HL-60/S4 treated with phorbol 12-myristate 13-acetate at 8.2 ng/mL for 4 days and 3 days (cell line): ENCODE data around the gene SLC12A7.

Experiments used
- in situ Hi-C: fragments of 300-500 bp; cut with MboI; formaldehyde crosslinking; loops from 2 replicates; pipeline ENCODE4 v1.15.0; 2022; ENCODE audit warnings: low sequenced_read_pairs

The SLC12A7 gene

DNA sequence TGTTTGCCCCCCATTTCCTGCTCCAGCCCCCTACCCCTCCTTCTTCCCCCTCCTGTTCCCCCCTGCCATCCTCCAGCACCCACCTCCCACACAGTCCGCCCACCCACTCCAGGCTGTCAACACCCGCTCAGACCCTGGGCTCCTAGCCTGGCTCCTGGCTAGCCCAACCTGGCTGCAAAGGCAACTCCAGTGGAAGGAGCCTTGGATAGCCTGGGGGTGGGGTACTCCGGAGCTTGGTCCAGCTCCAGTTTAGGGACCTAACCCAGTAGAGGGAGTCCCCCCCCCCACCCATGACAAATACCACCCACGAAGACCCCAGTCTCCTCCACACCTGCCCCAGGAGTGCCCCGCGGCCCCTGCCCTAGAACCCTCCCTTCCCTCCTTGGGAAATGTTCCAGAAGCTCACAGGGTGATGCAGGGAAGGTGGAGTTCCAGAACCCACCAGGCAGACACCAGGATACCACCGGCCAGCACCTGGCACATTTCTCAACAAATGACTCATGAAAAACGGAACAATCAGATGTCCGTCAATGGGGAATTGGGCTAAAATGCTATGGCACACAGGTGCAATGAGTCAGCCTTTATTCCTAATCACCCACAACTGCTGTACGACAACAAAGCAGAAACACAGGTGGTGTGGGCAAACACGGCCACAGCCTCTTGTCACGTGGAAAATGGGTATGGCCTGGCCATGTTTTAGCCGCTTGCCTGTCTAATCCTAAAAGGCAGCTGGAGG is 901 bp upstream of the SLC12A7 start:
- in situ Hi-C loops: no loop called here

DNA sequence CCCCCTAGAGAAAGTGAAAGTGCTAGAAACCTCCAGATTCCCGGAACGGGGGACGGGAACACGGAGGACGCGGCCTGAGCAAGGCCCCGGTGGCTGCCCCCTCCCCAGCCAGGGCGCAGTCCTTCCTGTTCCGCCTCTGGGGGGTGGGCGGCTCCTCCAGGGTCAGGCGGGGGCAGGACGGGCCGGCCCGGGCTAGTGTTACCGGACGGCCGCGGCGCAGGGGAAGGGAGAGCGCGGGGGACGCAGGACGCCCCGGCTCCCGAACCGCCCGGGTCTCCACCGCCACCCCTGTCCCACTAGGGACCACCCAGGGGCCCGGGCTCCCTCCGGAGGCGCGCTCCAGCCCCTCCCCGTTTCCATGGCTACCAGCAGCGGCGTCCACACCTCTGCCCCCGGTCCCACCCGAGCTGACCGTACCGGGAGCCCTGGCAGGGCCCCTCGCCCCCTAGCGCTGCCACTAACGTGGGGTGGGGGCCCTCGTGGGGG is 579 bp downstream of the SLC12A7 start:
- in situ Hi-C loops: no loop called here

DNA sequence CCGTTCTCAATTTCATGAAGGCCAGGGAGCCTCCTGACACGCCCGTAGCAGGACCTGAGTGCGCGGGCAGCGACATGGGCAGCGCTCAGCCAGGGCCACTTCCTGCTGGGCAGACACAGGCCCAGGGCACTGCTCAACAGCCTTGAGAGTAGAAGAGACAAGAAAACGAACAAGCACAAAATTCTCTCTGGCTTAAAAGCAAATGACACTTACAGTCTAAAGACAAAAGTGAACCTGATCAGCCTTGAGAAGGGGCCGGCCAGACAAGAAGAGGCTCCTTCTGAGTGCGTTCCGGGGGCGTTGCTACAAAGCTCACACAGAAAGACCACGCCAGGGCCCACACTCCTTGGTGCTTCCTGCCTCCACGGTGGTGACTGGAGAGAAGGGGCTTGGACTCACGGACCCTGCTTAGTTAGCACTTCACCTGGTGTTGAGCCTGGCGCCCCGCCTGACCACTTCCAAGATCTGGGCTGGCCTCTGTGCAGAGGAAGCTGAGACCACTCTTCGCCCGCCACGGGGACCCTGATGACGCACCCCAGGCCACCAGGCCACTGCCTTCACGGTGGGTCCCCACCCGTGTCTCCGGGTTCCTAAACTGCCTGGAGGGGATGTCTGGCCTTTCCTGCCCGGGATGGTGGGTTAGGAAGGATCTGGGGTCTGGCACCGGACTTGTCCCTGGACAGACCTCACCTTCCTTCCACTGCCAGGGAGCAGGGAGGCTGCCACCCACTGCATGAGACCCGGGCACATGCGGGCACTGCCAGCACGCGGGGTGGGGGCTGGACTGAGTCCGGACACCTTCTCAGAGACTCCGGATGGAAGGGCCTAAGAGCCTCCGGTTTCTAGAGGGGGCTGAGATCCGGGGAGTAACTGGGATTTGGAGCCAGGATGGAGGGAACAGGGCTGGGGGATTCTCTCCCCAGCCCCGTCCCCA is 1.3 kb downstream of the SLC12A7 start:
- in situ Hi-C loops: no loop called here

DNA sequence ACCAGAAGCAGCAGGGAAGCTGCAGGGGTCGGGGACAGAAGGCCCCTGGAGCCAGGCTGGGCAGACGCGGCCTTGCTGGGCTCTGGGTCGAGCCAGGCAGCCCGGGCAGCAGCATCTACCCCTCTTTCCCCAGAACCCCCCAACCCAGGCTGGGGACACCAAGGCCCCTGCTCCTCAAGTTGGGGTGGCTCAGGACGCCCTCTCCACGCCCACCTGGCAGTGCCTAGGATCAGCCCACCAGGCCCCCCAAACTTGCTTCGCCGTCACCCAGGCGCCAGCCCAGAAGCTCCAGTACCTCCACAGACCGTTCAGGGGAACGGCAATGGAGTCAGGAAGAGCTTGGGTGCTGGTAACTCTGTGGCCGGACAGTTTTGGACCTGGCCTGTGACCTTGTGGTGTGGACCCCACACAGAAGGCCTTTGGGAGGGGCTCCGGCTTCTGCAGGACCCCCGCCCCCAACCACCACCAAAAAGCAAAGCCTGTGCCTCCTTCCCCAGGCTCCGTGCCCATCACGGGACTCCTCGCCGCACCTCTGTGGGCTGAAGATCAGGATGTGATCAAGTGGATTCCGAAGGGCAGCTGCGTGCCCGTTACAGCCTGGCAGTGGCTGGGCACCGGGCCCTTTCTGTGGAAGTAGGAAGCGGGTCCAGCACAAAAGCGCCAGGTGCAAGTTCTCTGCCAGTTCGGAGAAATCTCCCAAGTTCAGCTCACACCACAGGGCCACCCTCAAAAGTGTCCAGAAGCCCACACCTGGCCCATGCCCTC is 2.1 kb downstream of the SLC12A7 start:
- in situ Hi-C loops: no loop called here

DNA sequence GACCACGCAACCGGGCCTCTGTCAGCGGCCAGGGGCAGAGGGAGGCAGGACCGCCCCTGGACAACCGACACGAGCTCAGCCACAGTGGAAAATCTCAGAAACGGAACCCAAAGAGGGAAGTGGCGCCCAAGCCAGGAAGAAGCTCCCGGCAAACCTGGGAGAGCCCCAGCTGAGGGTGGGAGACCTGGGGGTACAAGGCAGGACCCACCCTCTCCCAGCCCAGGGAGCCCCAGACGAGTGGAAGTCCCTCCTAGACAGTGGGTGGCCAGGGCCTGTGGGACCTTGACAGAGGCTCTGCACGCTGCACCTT is 3.0 kb downstream of the SLC12A7 start:
- in situ Hi-C loops: no loop called here

DNA sequence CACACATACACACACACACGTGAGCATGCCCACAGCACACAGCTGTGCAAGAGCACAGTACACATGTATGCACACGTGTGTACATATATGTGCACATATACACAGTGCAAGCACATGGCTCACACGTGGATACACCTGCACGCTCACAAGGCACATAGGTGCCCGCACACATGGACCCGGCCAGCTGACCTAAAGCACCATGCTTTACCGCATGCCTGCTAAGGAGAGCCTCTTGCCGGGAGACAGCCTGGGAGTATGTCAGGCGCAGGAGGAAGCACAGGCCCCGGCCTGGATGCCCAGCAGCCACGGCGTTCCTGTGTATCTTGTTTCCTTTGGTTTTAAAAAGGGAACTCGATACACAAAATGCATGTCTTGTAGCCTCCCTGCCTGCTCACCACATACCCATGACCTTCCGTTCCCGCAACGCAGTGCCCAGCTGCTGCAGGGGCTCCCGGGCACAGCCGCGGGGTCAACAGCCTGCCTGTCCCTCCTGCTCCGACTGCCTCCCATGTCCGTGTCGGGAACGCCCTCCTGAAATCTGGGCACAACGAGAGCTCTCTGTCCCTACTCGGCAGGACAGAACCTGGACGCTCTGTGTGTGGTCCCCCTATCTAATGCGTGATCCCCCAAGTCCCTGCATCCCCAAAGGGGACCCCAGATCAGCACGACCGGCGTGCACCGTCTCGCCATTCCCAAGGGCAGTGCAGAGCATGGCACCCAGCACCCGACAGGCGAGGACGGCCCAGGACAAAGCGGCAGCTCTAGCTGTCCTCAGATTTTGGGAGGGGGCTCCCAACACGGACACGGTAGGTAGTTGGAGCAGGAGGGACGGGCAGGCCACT is 3.6 kb downstream of the SLC12A7 start:
- in situ Hi-C loops: no loop called here

DNA sequence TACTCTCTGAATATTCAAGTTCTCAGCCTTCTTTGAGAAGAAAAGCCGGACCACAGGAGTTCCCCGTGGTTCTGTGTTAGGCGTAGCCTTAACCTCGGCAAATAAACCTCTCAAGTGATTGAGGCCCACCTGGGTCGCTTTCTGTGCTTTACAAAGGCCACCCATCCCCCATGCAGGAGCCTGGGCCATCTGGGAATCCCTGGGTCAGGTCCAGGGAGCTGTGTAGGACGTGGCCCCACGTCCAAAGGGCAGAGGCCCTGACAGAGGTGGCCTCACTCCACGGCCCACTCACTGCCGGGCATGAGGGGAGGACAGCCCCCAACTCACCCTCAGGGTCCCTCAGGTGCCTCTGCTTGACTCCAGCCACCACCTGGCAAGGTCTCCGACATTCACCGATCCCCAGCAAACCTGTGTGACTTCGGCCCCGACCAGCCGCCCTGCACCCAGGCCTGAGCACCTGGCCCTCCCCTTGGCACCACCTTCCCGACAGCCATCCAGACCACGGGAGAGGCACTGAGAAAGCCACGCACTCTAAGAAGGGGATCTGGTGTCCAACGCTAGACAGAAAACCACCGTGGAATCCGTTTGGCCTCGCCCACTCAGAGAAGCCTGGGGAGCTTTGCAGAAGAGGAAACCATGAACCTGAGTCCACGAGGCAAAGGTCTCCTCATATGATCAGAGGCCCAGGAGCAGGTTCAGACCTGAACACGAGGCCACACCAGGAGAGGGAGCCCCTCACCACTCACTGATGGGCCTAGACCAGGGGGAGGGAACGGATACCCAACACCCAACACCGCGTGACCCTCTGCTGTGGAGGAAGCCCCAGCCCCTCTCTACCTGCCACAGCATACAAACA is 4.5 kb downstream of the SLC12A7 start:
- in situ Hi-C loops: no loop called here

DNA sequence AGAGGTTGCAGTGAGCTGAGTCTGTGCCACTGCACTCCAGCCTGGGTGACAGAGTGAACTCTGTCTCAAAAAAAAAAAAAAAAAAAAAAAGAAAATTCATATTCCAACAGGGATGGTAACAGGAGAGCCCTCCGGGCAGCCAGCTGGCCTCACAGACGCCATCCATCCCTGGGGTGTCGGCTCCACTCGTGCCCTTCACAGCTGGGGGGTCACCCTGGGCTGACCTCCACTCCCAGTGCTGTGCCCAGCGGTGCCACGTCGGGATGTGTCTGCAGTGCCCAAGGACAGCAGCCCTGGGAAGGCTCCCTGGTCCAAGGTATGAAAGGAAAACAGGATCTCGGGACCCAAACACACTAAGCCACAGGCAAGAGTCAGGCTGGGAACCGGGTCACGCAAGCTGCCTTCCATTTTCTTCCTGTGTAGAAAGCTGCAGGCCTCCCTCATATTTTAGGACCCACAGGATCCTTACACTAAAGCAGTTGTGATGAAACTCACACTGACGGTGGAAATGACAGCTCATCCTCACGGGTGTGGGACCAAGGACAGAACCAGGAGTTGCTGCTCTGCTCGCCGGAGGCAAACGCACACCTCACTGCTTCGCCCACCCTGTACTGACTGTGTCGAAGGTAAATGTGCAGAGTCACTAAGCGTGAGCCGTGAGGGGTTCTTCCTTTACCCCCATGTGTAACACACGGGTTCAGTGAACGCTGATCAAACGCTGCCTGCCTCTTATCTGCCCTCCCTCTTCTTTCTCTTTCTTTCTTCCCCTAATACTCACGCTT is 5.3 kb downstream of the SLC12A7 start:
- in situ Hi-C loops: no loop called here

DNA sequence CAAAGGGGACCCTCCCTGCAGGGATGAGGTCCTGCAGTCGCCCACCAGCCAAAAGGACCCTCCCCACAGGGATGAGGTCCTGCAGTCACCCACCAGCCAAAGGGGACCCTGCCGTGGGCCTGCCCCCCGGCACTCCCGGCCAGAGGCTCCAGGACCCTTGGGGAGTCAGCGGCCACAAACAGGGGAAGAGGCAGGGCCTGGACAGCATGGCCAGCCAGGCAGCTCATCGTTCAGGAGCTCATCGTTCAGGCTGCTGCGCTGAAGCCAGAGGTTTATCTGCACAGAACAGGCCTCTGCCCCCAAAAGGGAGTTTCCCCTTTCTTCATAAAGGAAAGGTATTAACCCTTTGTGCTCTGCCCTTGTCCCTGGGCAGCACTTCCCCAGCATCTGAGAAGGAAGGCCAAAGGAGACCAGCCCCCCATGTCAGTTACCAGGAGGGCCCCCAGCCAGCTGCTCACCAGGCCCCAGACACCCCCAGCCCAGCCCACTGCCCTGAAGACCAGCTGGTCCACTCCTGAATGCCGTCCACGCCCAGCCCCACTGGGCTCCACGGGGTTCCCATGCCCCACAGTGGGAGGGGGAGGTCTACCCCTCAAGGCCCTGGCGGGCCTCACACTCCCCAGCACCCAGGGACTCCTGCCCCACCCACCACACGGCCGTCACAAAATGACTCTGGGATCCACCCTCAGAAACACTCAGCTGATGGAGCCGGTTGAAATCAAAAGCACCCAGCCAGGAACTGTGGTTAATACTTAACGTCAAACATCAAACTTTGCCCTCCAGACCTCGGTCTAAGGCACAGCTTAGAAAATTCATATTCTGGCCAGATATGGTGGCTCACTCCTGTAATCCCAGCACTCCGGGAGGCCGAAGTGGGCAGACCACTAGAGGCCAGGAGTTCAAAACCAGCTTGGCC is 6.3 kb downstream of the SLC12A7 start:
- in situ Hi-C loops: no loop called here

DNA sequence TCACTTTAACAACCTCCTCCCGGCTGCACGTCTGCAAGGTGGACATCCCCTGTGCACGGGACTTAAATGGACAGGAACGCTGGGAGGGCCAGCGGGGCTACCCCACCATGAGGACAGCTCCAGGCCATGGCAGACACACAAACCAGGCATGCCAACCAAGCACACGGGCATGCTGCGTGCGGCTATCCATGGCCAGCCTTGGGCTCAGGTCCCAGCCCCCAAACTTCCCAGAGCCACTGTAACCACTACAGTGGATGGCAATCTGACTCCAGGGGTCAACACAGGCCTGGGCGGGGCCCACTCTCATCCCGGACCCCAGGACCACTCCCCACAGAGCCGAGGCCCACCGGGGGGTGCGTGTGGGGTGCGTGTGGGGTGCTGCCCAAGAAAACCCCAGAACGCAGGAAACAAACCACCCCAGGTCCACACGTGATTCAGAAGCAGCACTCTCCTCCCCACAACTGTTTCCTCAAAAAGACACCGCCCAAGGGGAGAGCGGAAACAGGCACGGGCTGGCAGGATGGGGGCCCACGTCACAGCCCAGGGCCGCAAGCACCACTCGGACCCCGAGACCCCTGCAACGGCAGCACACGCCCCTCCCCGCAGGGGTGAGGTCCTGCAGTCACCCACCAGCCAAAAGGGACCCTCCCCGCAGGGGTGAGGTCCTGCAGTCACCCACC is 7.4 kb downstream of the SLC12A7 start:
- in situ Hi-C loops: no loop called here

DNA sequence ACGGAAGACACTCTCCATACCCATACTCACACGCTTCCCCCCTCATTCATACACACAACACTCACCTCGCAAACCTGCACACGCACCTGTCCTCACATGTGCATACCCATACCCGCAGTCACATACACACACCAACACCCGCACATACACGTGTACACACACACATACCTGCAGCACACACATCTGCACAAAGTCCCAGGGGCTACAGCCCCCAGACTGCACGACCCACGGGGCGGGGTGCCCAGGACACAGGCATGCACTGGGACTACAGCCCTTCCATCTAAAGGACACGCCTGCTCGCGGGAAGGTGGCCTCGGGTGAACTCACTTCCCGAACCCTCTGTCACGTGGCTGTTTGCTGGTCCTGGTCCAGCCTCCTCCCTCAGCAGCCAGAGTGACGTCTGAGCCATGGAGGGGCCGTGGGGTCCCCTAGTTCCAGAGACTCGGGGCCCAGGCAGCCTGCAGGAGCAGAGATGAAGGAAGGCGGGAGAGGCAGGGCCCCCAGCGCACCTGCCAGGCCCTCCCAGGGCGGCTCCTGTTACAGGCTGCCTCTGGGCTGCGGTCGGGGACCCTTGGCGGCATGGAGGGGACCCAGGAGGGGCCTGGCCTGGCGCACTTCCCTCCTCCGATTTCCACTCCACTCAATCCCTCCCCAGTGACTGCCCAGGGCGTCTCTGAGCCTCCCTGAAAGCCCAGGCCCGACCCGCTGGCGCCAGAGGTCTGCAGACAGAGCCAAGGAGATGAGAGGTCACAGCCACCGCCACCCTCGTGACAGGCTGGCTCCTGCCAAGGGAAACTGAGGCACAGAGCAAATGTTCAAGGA is 8.1 kb downstream of the SLC12A7 start:
- in situ Hi-C loops: no loop called here

DNA sequence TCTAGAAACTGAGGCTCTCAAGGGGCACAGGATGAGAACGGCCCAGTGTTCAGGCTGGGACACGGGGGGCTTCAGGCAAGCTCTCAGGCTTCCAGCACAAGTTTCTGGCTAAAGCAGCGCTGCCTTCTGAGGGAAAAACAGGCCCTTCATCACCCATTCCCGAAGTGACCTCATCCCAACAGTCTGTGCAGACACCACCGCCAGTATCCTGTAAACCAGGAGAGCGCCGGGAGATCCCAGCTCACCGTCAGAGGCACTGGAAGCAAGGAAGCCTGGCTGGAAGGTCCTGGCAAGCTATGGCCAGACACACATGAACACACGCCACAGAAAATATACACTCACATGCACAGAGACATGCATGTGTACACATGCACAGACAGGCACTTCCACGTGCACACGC is 8.8 kb downstream of the SLC12A7 start:
- in situ Hi-C loops: no loop called here

DNA sequence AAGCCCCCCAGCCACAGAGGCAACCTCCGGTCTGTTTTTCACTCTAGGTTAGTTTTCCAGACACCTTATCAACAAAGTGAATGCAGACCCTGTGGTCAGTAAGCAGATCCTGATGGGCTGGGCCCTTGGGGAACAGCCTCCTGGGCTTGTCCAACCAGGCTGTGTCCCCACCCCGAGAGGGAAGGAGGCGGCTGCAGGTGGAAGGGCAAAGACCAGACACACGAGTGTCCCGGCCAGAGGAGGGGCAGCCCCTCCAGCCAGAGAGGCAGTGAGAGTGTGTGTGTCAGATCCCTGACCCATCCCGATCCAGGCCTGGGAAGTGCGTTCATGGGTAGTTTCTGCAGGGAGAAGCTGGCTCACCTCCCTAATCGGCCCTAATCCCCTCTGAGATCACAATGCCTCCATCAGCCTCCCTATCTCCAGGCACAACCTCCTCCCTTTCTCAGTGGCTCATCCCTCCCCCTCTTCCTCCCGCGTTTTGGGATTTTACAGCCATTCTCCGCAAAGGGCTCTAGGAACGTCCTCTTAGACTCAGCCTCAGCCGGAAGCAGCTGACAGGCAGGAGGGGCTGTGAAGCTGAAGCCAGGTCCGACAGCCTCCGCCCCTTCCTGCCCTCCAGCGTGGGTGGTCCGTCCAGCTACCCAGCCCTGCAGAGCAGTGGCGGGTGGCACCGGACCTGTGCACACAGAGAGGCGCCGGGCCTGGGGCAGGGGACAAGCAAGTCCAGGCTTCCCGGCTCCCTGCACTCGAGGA is 9.7 kb downstream of the SLC12A7 start:
- in situ Hi-C loops: no loop called here

DNA sequence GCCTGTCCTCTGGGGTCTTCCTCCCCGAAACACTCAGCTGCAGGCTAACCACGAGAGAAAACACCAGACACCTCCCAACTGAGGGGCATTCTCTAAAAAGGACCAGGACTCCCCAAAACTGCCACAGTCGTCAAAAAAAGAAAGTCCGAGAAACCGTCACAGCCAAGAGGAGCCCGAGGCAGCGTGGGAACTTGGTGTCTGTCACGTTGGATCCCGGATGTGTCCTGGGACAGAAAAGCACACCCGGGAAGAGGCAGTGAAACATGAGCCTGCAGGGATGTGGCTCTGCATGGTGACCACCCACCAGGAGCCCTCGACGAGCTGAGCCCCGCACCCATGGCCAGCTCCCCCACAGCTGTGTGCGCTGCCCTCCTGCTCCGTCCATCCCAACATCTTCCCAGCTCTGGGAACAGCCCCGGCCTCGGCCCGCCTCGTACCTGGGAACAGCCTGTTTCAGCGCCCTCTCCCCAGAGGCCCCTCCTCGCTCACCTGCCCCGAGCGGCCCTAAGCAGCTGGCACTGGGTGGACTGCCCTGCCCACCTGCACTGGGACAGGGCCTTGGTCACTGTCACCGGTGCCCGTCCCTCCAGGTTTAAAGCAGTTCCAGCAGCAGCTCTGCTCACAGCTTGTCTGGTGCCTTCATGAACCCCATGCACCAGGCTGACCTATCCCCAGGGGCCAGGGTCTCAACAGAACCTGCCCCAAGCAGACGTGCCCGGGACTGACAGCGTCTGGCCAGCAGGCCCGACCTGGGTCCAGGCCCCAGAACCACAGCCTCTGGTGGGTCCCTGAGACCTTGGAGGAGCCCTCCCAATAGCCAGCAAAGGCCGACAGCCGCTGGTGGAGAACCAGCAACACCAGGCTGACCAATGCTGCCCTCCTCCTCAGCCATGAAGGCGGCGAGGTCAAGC is 10.9 kb downstream of the SLC12A7 start:
- in situ Hi-C loops: no loop called here
